Stimulated activated CD4-positive, alpha-beta T cell treated with anti-CD3 and anti-CD28 coated beads, Interleukin-2, amount 100 ng/mL, for 4 hours (primary cell): Measurements from ENCODE around the gene SKIL.

ENCODE experiments used
- DNase-seq: peaks from one replicate; pipeline ENCODE4 v3.0.0-alpha.2; 2020; ENCODE audit warnings: low read depth

Gene SKIL

DNA sequence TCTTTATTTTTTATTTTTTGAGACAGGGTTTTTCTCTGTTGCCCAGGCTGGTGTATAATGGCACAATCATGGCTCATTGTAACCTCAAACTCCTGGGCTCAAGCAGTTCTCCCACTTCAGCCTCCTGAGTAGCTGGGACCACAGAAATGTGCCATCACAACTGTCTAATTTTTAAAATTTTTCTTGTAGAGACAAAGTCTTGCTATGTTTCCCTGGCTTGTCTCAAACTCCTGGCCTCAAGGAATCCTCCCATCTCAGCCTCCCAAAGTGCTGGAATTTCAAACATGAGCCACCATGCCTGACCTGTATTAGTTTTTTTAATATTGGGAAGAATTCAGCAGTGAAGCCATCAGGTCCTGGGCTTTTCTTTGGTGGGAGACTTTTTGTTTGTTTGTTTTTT, 47.6 kb downstream of the SKIL start:
- no peak for DNase-seq

DNA sequence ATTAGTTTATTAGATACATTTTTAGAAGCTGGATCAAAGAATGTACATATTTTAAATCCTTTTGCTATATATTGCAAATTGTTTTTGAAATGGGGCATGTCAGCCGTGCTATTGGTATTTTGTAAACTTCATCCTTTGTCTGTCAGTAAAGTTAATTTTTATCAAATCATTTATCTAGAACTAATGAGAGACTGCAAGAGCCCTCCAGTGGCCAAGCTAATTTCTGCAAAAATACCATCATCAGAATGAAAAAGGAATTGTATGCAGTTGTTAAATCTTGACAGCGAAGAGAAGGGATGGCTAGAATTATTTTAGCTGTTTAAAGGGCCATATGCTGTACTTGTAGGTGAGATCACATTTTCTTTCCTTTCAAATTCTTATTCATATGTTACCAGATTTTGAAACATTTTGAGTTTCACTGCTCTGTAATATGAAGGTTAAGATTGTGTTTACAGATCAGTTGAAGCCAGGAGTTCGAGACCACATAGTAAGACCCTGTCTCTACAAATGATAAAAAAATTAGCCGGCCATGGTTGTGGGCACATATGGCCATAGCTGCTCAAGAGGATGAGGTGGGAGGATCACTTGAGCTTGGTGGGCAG, 53.0 kb downstream of the SKIL start:
- no peak for DNase-seq

DNA sequence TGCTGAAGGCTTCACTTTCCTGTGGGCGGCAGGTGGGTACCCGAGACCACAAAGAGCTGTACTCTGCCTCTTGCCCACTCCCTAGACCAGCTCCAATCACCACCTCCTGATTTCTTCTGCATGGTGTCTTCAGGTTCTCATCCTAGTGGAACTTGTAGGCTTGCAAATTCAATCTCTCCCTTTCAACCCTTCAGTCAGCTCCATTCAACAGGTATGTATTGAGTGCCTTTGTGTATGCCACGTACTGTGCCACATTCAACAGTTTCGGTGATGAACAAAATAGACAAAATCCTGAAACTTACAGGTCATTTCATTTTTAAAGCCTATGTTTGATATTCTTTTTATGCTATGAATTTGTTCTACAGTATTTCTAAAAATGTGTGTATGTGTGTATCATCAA, 55.8 kb downstream of the SKIL start:
- no peak for DNase-seq

DNA sequence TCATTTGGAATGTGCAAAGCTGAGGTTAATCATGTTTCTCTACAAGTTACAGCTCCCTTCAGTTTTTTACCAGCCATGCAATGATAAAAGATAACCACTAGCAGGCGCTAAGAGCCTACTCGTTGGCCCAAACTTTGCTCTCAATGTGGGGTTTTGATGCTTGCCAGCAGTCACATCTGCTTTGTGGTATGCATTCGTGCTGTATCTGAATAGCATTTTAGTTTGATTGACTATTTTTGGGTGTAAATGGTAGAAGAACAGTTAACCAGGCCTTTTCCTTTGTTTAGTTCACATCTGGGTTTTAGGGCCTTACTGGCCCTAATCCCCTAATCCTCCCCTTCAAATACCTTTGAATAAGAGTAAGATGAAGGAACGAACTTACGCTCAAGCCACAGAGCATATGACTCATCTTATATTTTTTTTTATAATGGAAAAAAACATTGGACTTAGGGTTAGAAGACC, 56.7 kb downstream of the SKIL start:
- DNase-seq: peak; percentile 5

DNA sequence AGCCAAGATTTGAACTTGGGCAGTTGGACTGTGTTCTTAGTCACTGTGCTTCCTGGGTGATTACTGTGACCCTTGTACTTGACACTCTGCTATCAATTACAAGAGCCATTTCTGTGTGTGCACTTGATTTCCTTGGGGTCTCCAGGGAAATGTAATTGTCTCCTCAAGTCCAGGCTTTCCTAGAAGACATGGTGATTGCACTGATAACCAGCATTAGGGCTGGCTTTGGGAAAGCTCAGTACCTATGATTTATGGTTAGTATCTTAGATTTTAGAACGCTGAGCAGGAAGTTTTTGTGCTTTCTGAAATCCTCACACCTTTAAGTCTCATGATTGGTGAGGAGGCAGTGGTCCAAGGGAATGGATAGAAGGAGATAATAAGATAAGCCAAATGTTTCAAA, 59.6 kb downstream of the SKIL start:
- DNase-seq: no peak

DNA sequence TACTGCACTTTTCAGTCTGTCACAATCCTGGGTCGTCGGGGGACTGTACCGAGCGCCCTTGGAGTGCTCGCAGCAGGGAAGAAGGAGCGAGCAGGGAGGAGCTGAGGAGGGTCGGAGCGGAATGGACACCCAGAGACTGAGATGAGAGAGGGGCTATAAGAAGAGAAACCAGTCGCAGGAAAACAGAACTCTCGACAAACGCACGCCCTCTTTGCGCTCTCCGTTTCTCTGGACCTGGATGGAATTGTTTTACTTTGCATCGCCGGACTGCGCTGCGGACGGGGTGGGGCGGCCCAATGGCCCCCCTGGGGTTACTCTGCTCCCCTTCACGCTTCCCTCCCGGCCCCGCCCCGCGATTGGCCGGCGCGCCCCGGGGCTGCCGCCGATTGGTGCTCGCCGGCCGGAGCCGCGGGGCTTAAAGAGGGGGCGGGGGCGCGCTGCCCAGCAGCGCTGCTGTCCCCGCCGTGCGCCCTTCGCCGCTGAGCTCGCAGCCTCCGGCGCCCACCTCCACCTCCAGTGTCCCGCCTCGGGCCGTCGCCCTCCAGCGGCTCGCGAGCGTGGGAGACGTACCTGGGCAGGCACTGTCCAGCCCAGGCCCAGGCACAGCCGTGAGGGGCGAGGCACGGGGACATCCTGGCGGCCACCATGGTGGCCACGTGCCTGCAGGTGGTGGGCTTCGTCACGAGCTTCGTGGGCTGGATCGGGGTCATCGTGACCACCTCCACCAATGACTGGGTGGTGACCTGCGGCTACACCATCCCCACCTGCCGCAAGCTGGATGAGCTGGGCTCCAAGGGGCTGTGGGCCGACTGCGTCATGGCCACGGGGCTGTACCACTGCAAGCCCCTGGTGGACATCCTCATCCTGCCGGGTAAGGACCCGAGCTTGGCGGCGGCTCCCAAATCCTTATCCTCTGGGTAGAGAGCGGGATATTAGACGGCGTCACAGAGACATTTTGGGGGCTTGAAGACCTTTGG, 61.2 kb downstream of the SKIL start, which contains the start of gene CLDN11:
Gene CLDN11, plus strand, starts transcription at position 447 of the 977 bp plus-strand sequence. Its CDS starts 199 bp downstream, at position 646.
- DNase-seq: no peak

DNA sequence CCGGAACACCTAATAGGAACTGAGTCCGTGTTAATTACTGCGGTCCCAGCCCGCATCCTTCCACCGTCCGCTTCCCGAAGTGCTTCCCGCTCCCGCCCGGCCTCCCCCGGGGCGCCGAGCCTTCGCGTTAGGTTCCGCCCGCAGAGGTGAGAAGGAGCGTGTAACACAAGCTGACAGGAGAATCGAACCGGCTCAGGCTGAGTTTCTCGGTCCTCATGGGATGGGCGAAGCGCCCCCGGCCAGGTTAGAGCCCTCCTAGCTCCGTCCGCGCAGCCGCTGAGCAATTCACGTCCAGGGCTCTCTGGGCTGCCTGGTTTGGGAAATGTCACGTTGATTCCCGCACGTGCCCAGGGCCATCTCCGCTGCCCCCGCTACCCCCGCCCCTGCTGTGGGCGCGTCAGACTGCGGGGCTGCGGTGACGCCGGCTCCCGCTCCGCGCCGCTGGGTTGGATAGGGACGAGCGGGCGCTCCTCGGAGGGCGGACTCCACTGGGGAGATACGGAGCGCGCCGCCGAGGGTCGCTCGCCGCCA, 62.1 kb downstream of the SKIL start:
- no peak for DNase-seq

DNA sequence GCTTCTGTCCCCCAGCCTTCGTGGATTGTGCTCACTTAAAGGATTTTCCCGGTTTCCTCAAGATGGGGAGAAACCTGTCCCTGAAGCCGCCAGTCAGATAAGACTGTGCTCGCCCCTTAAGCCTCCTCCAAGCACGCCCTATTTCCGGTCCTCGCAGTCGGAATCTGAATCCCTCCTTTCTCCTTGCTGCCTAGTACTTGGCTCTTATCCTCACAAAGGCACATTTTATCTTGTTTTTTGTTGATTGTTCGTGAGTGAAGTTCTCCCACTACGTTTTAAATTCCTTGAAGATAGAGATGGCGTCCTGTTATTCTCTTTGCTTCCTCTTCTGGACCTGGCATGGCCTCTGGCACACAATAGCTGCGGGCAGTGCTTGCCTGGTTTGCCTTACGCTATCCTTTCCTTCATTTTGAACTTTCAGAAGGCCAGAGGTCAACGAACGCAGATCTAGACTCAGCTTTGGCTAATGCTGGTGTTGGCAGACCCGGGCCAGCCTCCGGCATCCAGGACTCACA, 62.8 kb downstream of the SKIL start:
- no peak for DNase-seq

DNA sequence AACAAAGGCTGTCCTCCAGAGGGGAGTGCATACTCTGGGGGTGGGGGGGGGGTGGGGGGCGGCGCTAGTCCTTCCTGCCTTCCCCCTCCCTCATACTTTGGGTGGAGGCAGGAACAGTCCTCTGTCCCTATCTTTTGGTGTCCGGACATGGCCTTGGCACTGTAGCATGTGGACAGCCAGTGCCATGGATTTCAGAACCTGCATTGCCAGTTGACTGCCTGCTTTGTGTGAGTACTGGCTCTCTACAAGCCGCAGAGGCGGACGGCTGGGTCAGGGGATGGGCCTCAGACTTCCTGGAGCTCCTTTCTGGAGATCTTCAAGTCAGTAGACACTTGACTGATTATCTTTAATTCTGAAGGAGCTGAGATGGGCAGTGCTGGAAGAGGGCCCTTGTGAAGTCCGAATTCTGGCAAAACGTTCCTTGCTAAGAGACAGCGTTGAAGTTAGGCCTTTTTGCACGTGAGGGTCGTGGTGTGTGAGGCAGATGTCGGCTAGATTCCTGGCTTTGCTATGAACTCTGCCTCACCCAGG, 63.7 kb downstream of the SKIL start:
- DNase-seq: no peak

DNA sequence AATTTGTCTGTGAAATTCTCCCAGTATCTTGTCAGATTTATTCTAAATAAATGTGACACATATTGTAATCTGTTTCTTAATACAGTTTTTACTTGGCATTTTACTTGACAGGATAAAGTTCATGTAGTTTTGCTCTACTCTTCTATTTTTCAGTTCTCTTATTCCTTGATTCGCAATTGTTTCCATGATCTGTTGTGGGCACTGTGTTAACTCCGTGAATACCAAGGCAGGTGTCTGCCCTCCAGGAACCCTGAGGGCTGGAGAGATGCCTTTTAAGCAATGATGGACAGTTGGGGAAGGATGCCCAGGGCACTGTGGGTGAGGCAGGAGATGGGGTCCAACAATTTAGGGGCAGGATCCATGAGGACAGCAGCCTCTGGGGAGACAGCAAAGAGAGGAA, 64.2 kb downstream of the SKIL start:
- DNase-seq: no peak

DNA sequence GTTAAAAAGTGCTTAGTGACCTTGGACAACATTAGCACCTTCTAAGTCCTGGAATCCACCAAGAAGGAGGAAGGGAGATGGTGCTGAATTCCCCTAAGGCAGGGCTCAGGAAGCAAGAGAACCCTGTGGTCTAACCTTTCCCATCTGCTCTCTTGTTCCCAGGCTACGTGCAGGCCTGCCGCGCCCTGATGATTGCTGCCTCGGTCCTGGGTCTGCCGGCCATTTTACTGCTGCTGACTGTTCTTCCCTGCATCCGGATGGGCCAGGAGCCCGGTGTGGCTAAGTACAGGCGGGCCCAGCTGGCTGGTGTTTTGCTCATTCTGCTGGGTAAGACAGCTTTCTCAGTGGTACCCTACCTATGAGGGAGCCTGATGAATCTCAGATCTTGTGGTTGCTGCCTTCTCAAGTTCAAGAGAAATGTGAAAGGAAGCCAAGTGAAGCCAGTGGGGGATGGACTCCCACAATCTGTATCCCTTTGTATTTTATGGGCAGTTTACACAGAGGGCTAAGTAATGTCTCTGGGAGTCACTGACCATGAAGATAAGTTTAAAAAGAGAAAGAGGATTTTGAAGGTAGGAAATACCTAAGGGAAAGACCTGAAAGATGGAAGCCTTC, 65.6 kb downstream of the SKIL start:
- DNase-seq: no peak

DNA sequence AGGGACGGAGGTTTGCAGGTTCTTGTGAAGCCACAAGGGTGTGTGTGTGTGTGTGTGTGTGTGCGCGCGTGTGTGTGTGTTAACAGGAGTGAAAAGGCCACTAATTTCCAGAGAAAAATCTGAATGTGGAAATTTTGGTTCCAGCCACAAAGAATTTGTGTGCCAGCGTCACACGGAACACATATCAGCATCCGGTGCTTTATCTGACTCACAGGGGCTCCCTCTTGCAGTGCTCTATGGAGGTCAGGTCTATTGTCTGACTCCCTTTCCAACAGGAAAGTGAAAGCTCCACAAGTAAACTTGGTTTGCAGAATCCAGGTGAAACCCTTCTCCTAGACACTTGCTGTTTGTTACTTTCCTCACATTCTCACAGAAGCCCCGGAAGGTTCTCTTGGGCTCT, 67.4 kb downstream of the SKIL start:
- no peak for DNase-seq

DNA sequence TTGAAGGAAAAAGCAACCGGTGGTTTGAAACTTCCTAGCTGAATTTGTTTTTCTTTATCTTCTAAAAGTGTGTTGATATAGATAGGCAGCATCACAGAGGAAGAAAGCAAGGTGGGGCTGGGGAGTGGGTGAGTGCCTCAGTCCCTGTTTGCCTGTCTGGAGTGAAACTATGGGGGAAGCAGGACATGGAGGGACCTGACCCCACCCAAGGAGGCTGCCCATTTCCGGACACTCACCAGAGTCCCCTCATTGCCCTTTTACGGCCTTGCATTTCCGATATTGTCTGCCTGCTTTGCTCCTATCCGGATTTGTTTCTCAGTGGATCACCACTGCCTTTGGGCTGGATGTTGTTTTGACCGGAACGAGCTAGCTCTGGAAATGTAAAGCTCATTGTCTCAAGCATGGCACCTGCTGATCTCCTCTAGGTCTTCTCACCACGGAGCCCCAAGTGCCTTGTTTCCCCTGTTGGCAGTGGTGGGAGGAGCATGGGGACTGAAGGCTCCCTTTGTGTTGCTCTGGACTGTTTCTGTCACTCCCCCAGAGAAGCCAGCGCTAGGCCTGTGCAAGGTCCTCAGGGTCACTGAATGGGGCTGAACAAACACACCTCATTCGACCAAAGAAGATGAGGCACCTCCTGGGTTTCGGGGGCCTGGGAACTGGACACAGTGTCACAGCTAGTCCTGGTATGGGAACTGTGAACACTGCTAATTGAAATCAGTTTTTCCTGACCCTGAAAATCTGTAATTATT, 68.2 kb downstream of the SKIL start:
- DNase-seq: no peak

DNA sequence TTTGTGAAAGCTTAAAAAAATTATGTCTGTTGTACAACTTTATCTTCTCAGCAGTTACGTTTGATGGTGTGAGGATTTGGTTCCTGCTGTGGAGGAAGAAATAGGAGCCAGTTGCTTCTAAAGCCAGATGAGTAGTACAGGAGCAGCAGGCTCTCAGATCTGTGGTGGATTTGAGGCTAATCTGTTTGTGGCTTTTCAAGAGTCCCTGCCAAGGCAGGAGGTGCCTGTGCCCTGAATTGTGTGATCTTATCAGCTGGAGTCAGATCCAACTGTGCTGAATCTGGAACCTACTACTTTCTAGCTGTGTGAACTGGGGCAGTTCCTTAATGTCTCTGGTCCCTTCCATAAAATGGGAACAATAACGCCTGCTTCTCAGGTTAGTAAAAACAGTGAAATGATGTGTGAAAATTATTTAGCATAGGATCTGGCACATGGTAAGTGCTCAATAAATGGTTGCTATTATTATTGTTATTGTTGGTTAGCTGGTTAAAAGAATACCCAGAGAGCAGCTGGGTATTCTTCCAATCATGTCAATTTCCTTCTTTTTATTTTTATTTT, 68.8 kb downstream of the SKIL start:
- DNase-seq: no peak

DNA sequence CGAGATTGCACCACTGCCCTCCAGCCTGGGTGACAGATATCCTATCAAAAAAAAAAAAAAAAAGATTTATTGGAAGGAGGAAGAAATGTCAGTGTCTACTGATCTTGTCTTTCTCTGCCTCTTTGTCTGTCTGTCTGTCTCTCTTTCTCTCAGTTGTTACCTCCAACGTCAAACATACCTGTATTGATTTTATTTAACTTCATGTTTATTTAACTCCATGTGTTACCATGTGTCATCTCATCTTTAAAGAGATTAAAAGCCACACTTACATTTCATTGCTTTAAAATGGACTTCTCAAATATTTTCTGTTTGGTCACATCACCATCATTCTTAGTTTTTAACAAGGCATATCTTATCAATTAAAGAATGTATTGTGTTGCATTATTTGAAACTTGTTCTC, 70.6 kb downstream of the SKIL start:
- no peak for DNase-seq

DNA sequence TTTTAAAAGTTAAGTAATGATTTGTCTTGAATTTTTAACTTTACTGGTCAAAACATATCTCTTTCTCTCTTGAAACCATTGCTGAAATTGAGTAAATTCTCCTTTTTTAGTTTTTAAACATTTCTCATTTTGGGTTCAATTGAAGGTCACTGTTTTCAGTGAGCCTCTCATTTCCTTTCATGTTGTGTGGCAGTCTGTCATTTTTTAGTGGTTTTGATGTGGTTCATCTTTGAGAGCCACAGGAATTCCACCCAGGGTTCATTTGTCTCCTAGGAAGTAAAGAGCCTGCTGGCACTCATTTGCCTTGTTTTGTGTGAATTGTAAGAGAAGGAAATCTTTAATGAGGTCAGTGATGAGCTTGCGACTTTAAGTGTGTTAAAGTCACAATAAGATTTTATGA, 71.5 kb downstream of the SKIL start:
- no peak for DNase-seq

DNA sequence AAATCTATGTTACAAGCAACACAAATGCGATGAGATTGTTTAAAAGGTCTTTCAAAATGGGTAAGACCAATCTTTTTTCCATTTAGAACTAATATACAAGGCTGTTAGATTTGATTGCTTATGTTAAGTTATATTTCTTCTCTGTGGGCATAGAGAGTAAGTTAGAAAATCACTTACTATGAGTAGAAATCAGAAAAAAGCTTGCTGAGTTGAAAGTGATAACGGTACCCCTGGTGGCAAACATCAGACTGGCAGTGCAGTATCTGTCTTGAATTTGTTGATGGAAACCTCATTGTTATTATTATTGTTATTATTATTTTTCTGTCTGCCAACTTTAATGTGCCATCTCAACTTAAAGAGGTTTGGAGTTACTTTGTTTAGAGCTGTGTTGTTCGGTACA, 73.5 kb downstream of the SKIL start:
- DNase-seq: no peak

DNA sequence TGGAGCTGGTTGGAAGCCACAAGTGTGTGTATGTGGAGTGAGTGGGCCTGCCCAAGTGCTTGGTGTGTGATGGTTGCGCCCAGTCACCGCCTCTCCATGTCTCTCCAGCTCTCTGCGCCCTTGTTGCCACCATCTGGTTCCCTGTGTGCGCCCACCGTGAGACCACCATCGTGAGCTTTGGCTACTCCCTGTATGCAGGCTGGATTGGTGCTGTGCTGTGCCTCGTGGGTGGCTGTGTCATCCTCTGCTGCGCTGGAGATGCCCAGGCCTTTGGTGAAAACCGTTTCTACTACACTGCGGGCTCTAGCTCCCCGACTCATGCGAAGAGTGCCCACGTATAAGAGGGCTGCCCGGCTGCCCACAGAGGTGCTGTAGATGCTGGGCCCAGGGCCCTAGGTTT, 74.9 kb downstream of the SKIL start:
- no peak for DNase-seq

DNA sequence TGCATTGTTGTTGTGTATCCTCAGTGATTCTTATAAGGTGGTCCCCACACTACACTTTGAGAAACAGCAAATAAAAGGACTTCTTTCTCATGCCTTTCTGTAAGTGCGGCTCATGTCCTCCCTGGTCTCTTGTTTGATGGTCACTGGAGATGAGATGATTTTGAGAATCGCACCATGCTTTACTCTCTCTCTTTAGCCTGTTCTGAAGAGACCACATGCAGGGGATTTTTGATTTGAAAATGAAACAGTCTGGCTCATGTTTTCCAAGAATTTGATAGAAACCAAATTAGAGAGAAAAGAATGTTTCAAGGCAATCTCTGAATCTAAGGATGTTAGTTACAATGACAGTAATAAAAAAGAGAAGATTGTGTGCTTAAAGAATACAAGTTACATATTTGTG, 79.2 kb downstream of the SKIL start:
- no peak for DNase-seq

DNA sequence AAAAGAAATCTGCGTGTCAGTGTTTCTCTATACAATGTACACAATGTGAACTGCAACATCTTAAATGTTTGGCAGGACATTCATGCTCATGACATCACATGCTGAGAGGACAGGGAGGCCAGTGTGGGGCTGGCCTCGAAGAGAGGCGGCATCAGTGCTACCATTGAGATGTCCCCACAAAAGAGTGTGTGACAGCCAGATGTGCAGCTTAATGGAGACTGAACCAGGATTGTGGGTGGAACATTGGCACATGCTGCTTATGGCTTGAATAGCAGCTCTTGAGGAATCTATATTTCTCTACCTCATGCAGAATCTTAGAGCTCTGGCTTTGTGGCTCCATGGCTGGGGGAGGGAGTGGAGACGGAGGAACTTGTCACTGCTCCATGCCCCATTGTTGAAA, 79.7 kb downstream of the SKIL start:
- no peak for DNase-seq
